Mucosa of rectum (tissue), 2 donors: ENCODE measurements around the gene NDUFAF2.

Source experiments
- H3K27ac ChIP-seq, 2 donors: one replicate each; pipeline ENCODE4 v1.7.0; 2013; ENCODE audit warnings: inconsistent platforms in 2 of 2, low read depth in 2 of 2, low read length in 2 of 2
- H3K27me3 ChIP-seq, 2 donors: one replicate each; pipeline ENCODE4 v1.7.0; 2013; ENCODE audit warnings: low read length in 2 of 2; ENCODE audit not compliant: control insufficient read depth in 2 of 2, insufficient read depth in 2 of 2
- H3K36me3 ChIP-seq, 2 donors: one replicate each; pipeline ENCODE4 v1.7.0; 2013; ENCODE audit warnings: low read length in 2 of 2; ENCODE audit not compliant: control insufficient read depth in 2 of 2, insufficient read depth in 2 of 2
- H3K4me1 ChIP-seq, 2 donors: one replicate each; pipeline ENCODE4 v1.7.0; 2013; ENCODE audit warnings: low read length in 2 of 2, mild to moderate bottlenecking in 1 of 2; ENCODE audit not compliant: control insufficient read depth in 2 of 2, insufficient read depth in 2 of 2
- H3K4me3 ChIP-seq, 2 donors: one replicate each; pipeline ENCODE4 v1.7.0; 2013; ENCODE audit warnings: low read length in 2 of 2
- H3K9ac ChIP-seq, 2 donors: one replicate each; pipeline ENCODE4 v1.7.0; 2013; ENCODE audit warnings: low read length in 2 of 2, low read depth in 1 of 2, mild to moderate bottlenecking in 1 of 2
- H3K9me3 ChIP-seq, 2 donors: one replicate each; pipeline ENCODE4 v1.7.0; 2013; ENCODE audit warnings: low read length in 2 of 2; ENCODE audit not compliant: control insufficient read depth in 2 of 2
- donor health status: healthy.
- donor health status: Normal muscosa, but diverticular disease.

NDUFAF2 gene

GRCh38 chr5:60944904-60945812, at the start of gene NDUFAF2, which contains the start of gene ERCC8:
Gene NDUFAF2 (plus strand): TSS chr5:60945205. CDS start chr5:60945256, 51 bp downstream.
Gene ERCC8 (minus strand): TSS chr5:60945070. CDS start chr5:60945008, 62 bp downstream.
- Histone ChIP-seq H3K27ac (peak within 1 kb of the TSS; percentile 69 to 73), H3K27me3 (no peaks in the 10 kb centered on the region), H3K4me1 (peaks cover 3 to 14% of the 10 kb centered on the region in 2 donors), H3K9me3 (no peaks in the 10 kb centered on the region), H3K36me3 (peaks cover 0 to 4% of the 10 kb centered on the region in 2 donors), H3K4me3 (peak within 1 kb of the TSS; percentile 95 to 99), H3K9ac (peak within 1 kb of the TSS; percentile 83)

GRCh38 chr5:60896991-60897390, 48.0 kb upstream of the NDUFAF2 start:
- peaks cover 9 to 10% of the 10 kb centered on the region in 2 donors for H3K36me3 ChIP-seq
- no peaks in the 10 kb centered on the region for H3K4me1 ChIP-seq
- H3K27ac ChIP-seq, result no peak overlapping the region
- no peak overlapping the region for H3K4me3 ChIP-seq
- H3K27me3 ChIP-seq, result no peaks in the 10 kb centered on the region
- no peaks in the 10 kb centered on the region for H3K9me3 ChIP-seq
- H3K9ac ChIP-seq, result no peak overlapping the region

- Histone ChIP-seq H3K36me3 (no peaks in the 10 kb centered on the region), H3K9me3 (no peaks in the 10 kb centered on the region), H3K4me1 (no peaks in the 10 kb centered on the region), H3K9ac (no peak overlapping the region), H3K4me3 (no peak overlapping the region), H3K27ac (no peak overlapping the region), H3K27me3 (no peaks in the 10 kb centered on the region)
These were observed 41.6 kb upstream of the NDUFAF2 start for GRCh38 chr5:60903356-60903755.

- Histone ChIP-seq H3K9ac (no peak overlapping the region), H3K9me3 (no peaks in the 10 kb centered on the region), H3K27ac (no peak overlapping the region), H3K4me1 (no peaks in the 10 kb centered on the region), H3K27me3 (no peaks in the 10 kb centered on the region), H3K4me3 (no peak overlapping the region), H3K36me3 (peaks cover 9 to 12% of the 10 kb centered on the region in 2 donors)
These were observed 28.4 kb upstream of the NDUFAF2 start for GRCh38 chr5:60916646-60917045.

GRCh38 chr5:60918466-60918865, 26.5 kb upstream of the NDUFAF2 start:
- Histone ChIP-seq H3K4me1 (no peaks in the 10 kb centered on the region), H3K36me3 (peaks cover 9 to 12% of the 10 kb centered on the region in 2 donors), H3K27me3 (no peaks in the 10 kb centered on the region), H3K9me3 (no peaks in the 10 kb centered on the region), H3K9ac (no peak overlapping the region), H3K4me3 (no peak overlapping the region), H3K27ac (no peak overlapping the region)

GRCh38 chr5:60927450-60927849, 17.6 kb upstream of the NDUFAF2 start:
- Histone ChIP-seq H3K36me3 (peaks cover 4 to 8% of the 10 kb centered on the region in 2 donors), H3K9ac (no peak overlapping the region), H3K4me3 (no peak overlapping the region), H3K4me1 (no peaks in the 10 kb centered on the region), H3K9me3 (no peaks in the 10 kb centered on the region), H3K27ac (no peak overlapping the region), H3K27me3 (no peaks in the 10 kb centered on the region)

- Histone ChIP-seq H3K4me3 (no peak overlapping the region), H3K27me3 (no peaks in the 10 kb centered on the region), H3K36me3 (peaks cover 4 to 8% of the 10 kb centered on the region in 2 donors), H3K9me3 (no peaks in the 10 kb centered on the region), H3K9ac (no peak overlapping the region), H3K4me1 (no peaks in the 10 kb centered on the region), H3K27ac (no peak overlapping the region)
These were observed 16.0 kb upstream of the NDUFAF2 start for GRCh38 chr5:60929024-60929423.

GRCh38 chr5:60943624-60944023, 1.4 kb upstream of the NDUFAF2 start:
- H3K36me3 ChIP-seq, result peaks cover 0 to 4% of the 10 kb centered on the region in 2 donors
- no peaks in the 10 kb centered on the region for H3K27me3 ChIP-seq
- no peak overlapping the region for H3K4me3 ChIP-seq
- H3K4me1 ChIP-seq, result peaks cover 3 to 14% of the 10 kb centered on the region in 2 donors
- no peak overlapping the region for H3K9ac ChIP-seq
- H3K9me3 ChIP-seq, result no peaks in the 10 kb centered on the region
- H3K27ac ChIP-seq, result no peak overlapping the region

- no peaks in the 10 kb centered on the region for H3K9me3 ChIP-seq
- peak overlapping the region; percentile 95 to 99 for H3K4me3 ChIP-seq
- H3K27me3 ChIP-seq, result no peaks in the 10 kb centered on the region
- peak overlapping the region; percentile 69 to 73 for H3K27ac ChIP-seq
- H3K36me3 ChIP-seq, result no peaks in the 10 kb centered on the region
- peak overlapping the region; percentile 64 to 83 for H3K9ac ChIP-seq
- peaks cover 3 to 14% of the 10 kb centered on the region in 2 donors for H3K4me1 ChIP-seq
These were observed 795 bp downstream of the NDUFAF2 start for GRCh38 chr5:60945813-60946187.

- Histone ChIP-seq H3K27ac (no peak overlapping the region), H3K27me3 (no peaks in the 10 kb centered on the region)
These were observed 3.7 kb downstream of the NDUFAF2 start for GRCh38 chr5:60948738-60949137.

More at GRCh38 chr5:60948738-60949137, 3.7 kb downstream of the NDUFAF2 start:
- no peaks in the 10 kb centered on the region for H3K9me3 ChIP-seq
- no peak overlapping the region for H3K9ac ChIP-seq
- H3K36me3 ChIP-seq, result no peaks in the 10 kb centered on the region
- H3K4me3 ChIP-seq, result no peak overlapping the region
- H3K4me1 ChIP-seq, result peaks cover 3 to 13% of the 10 kb centered on the region in 2 donors
